Activated naive CD4-positive, alpha-beta T cell treated with anti-CD3 and anti-CD28 coated beads, Interleukin-2, amount 50 U/mL, for 16 hours (primary cell): Measurements from ENCODE around the gene SHISAL1.

ENCODE experiments used
- DNase-seq: peaks from one replicate; pipeline ENCODE4 v3.0.0-alpha.2; 2020

The SHISAL1 gene

DNA sequence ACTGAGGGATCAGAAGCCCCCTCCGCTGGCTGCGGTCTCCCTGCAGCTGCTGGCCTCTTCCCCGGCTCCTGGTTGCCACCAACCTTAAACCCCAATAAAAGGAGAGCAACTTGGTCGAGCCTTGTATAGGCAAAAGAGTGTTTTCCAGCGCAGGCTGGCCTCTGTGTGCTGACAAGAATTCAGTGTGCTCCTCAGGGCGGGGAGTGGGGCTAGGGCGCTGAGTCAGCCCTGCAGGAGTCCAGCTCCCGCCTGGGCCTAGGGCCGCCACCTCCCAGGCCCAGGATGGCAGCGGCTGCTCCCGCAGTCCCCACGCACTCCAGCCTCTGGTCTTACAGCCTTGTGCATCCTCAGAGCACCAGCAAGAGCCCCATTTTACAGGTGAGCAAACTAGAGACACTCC, at the start of gene SHISAL1:
Gene SHISAL1 (minus strand): TSS at position 186 of the 400 bp plus-strand sequence. CDS start 12,006 bp downstream, outside the sequence.
- DNase-seq: no peak

DNA sequence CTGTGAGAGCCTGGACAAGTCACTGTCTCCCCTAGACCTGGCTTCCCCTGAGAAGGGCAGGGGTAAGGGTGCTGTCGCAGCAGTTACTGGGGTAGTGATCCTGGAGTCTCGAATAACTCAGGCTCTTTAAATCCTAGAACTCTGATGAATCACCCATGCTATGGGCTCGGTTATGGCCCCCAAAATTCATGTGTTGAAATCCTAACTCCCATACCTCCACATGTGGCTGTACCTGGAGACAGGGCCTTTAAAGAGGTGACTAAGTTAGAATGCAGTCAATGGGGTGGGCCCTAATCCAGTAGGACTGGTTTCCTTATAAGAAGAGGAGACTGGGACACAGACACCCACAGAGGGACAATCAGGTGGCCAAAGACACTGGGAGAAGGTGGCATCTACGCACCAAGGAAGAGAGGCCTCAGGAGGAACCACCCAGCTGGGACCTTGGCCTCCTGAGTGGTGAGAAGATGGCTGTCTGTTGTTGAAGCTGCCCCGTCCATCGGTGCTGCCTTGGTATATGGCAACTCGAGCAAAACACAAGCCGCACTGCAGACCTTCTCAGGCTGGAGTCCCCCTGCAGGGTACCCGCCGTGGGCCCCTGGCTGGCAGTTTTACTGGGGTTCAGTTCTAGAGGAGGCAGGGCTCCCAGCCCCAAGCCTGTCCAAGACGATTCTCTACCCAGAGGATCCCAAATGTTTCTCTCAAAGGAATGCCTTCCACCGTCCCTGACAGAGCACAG, 48.8 kb upstream of the SHISAL1 start:
- DNase-seq: no peak

DNA sequence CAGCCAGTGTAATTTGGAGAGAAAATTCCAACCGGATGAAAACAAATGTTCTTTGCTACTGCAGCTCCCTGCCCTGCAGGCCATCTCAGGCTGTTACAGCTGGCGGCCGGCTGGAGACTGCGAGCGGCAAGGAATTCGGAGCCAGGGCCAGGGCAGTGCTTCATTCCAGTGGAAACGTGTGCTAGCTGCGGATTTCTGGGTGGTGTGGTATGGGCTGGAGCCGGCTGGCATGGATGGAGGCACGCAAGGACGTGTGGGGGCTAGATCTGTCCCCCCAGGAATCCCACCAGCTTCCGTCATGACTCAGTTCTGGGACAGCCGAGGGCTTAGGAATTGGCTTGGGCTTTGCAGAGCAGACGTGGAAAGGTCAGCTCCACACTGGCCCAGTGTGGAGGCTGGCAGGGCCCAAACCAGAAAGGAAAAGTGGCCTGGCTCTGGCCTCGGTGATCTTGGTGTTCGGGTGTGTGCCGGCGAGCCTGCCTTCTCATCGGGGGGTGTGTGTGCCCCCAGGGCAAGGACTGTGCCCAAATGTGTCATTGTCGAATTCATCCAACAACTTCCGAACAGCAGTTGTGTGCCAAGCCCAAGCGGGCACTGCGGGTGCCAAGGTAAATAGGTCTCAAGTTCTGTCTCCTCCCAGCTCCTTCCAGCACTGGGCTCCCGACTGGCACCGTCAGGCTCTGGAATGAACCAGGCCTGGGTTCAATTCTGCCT, 48.1 kb upstream of the SHISAL1 start:
- no peak for DNase-seq

DNA sequence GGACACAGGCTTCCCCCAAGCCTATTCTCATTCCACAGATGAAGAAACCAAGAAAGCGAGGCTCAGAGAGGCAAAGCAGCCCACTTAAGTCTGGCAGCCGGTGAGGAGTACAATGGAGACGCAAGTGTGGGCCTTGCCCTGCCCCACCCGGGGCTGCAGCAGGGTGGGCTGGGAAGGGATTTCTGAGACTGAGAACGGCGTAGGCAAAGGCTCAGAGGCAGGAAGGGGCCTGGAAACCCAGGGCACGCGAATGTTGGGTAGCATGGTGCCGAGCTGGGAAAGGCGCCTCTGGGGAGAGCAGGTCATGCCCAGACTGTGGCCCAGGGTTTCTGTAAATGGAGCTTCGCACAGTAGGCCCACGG, 47.5 kb upstream of the SHISAL1 start:
- DNase-seq: no peak

DNA sequence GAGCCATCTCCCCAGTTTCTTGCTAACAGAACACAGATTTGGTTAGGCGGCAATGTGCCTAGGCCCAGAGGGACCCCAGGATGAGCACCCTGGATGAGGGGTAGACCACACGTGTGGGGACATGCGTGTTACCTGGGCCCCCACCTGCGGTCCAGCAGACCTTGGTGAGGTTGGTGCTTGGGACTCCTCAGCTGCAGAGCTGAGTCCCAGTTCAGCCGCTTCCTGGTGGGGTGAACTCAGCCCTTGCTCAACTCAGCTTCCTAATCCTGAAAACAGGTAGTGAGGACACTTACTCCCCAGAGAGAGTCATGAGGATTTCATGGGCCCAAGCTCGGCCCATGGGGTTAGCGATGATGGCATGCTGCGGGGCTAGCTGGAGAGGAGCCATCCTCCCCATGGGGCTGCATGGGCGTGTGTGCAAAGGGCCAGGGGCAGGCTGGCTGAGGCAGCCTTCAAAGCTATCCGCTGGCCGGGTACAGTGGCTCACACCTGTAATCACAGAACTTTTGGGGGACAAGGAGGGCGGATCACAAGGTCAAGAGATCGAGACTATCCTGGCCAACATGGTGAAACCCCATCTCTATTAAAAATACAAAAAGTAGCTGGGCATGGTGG, 46.9 kb upstream of the SHISAL1 start:
- DNase-seq: no peak

DNA sequence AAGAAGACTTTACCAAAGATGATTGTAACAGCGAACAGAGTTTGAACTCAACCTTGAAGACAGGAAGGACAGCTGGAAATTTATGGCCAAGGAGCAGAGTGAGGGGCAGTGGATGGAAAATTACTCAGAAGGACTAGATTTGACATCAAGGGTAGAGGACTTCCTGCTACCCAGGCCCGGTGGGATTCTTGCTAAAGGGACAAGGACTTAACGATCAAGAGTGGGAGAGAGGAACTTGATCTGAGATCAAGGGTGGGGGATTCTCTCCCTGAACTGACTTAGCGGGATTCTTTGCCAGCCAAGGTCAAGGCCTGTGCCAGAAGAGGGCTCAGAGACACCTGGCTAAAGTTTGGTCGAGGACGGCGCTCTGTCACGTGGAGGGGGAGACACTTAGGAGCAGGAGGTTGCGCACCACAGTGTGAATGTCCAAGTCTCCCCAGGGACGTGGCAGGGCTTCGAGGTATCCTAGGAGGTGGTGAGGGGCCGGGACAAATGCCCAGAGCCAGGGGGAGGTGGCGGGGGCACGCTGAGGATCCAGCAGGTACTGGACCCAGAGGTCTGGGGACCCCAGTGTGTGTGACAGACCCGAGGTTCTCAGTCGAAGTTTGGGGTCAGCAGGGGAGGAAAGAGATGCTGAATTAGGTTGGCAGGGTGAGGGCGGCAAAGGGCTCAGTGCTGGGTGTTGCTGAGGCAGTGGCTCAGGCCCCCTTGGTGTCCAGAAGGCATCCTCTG, 46.1 kb upstream of the SHISAL1 start:
- no peak for DNase-seq

DNA sequence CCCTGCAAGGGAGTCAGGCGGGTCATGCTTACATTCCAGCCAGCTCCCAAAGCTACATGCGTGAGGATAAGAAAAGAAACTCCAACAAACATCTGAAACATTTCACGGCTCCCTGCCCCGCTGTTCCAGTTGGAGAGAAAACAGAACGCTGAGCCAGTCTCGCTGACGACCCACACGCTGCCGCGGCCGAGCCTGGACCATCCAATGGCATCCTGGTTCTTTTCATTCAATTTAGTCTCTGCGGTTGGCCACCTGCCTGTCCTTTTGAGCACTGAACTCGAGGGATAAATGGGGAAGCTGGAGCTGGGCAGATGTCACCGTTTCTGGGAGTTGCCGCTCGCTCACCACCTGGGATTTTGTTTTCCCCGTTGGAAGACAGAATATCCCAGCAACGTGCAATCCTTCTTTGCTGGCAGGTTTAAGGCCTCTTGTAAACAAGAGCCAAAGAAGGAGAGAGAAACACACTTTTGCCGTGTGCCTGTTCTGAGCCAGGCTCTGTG, 45.3 kb upstream of the SHISAL1 start:
- DNase-seq: no peak

DNA sequence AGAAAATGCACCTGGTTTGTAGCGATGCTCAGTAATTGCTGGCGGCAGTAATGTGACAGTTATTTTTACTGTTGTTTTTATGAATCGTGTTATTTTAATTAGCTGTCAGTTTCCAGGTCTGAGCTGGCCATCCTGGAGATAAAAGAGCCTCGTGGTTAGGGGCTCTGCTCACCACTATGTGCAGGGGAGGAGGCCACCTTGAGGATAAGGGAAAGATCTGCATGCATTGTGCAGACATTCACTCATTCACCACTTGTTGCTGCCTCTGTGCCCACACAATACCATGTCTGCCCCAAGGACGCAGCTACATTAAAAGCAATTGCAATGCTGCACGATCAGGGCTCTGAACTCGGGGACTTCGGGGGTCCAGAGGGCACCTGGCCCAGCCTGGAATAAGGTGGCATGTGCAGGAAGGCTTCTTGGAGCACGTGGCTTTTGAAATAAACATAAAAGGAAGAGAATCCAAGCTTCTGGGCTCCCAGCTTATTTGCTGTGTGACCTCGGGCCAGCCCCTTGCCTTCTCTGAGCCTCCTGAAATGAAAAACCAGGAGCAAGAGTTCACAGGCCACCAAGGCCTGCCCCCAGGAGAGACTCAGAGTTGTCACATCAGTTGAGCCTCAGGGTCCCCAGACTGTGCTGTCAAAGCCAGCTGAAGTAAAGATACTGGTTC, 44.7 kb upstream of the SHISAL1 start:
- no peak for DNase-seq

DNA sequence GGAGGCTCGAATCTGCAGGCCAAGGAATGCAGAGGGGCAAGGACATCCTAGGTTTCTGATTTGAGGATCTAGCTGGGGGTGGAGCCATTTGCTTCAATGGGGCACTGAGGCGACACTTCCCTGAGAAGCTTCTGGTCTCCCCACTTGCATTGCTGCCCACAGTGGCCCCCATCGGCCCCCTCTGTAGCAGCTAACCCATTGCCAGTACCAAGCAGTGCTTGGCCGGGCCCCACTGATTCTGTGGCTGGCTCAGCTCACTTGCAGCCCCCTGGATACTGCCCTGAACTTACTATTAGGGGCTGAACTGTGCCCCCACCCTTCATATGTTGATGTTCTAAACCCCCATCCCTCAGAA, 42.9 kb upstream of the SHISAL1 start:
- no peak for DNase-seq

DNA sequence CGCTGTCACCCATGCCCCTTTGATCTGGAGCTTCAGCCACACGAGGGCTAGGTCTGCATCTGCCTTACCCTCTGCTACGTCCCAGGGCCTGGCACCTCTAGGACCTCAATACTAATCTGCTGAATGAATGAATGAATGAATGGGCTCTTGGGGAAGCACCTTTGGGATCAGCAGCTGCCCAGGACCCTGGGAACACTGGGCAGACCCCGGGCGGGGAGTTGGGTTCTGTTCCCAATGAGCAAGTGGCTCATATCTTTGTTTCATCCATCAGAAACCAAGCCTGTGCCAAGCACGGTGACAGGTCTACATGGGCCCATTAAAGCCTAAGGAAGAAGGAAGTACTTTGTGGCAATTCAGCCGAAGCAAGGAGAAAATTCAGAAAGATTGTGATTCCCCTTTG, 41.5 kb upstream of the SHISAL1 start:
- no peak for DNase-seq

DNA sequence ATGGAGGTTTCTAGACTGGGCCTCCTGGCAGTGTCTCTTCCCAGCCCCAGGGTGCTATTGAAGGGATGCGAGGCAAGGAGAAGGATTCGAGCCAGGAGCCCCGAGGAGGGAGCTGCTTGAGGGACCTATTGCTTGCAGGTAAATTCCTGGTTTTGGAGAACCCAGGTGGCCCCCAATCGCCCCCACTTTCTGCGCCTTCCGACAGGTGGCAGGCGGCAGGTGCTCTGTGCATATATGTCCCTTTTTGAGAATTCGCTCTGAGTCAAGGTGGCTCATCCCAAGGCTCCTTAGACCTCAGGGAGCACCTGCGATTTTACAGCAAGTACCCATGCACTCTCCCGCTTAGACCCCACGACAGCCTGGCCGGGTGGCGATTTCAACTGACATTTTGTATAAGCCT, 40.3 kb upstream of the SHISAL1 start:
- DNase-seq: no peak

DNA sequence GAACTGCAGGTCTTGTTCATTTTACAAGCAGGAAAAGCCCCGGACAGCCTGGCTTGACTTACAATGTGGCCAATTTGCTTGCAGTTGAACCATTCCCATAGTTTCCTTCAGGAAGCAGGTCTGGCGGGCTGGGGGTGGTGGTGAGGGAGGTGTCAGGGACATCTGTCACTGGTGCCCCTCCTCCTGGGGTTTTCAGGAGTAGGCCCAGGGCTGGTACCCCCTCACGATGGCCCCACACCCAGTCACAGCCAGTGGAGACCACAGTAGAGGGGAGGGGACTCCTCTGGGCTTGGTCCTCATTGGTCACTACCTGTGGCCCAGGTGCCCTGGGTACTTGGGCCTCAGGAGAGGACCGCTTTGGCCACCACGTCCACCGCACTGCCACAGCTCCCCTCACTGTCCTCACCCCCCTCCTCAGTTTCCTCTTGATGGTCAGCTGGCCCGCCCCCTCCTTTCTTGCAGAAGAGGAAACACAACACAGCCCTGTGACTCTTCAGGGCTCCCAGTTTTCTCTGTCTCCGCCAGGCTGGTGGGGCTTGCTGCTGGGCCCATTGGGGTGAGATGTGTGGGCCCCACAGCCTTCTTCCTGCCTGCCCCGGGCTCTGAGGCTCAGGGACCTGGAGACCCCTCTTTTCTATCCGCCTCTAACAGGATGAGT, 39.8 kb upstream of the SHISAL1 start:
- no peak for DNase-seq

DNA sequence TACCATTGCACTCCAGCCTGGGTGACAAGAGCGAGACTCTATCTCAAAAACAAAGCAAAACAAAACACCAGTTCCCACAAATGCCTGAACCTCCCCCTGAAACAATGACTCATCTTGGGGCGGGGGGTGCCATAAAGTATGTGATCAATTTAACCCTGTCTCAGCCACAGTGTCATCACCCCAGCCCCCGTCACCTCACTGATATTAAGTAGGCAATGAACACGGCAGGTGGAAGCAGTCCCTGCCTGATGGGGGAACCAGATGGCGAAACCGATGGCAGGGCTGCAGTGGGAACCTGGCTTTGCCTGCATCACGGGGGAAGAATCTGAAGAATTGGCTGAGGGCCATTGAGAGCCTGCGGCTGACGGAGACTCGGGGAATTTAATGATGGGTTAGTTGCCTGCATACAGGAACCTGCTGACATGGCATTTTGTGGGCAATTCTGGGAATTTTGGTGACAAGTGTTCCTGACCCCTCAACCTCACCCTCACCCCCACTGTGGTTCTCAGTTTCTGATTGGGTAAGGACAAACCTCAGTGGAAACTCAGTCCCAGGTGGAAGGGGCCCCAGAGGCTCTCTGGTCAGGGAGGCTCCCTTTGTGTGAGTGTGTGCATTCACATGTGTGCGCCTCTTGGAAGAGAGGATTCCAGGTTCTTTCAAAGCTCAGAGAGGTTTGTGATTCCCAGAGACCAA, 39.1 kb upstream of the SHISAL1 start:
- peak; percentile 31 for DNase-seq

DNA sequence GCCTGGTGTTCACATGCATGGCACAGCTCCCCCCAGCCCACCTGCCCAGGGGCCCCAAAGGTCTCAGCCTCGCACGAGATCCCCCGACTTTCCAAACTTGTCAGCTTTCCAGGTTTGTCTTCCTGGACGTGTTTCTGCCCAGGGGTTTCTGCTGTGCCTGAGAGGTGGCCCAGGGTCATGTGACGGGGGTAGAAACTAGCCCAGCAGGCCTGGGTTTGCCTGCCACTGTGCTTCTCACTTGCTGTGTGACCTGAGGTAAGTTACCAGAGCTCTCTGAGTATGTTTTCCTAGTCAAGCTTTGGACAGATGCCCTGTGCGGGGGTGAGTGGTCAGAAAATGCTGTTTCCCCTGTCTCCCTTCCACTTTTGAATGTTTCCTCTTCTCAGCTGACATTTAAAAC, 38.3 kb upstream of the SHISAL1 start:
- DNase-seq: no peak

DNA sequence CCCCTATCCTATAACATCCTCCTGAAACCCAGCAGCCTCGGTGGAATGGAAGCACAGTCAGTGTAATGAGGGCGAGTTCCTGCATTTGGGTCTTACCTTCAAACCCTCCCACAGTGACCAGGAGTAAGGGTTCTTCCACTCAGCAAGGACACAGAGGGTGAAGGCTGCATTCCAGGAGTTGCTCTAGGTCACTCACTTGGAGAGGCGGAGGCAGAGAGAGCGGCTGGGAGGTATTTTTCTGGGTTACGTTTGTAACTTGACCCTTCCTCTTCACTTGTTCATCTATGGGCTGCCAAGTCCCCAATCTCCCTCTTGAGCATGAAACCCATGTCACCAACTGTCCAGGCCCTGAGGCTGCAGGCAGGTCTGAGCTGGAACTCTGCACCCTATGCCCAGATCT, 36.8 kb upstream of the SHISAL1 start:
- no peak for DNase-seq

DNA sequence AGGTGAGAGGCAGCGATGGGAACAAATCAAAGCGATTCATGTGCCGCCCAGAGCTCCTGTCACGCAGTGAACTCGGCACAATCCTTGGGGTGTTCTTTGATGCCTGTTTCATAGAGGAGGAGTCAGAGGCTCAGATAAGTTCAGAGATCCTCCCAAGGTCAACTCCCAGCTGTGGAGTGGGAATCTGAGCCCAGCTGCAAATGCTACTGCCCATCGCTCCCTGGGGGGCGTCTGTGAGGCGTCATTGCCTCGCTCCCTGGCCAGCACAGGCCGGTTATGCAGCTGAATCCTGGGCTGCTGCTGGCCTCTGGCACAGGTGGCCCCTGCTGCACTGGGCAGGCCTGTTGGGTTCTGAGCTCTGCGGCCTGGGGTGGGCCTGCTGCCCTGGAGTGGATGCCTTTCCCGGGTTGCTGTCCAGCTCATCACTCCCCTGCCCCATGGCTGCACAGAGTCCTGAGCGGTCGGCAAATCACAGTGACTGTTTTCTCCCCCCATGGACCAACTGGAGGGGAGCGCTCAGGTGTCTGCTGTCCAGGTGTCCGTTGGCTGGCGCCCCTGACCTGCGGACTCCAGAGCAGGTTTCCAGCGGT, 36.3 kb upstream of the SHISAL1 start:
- DNase-seq: no peak

DNA sequence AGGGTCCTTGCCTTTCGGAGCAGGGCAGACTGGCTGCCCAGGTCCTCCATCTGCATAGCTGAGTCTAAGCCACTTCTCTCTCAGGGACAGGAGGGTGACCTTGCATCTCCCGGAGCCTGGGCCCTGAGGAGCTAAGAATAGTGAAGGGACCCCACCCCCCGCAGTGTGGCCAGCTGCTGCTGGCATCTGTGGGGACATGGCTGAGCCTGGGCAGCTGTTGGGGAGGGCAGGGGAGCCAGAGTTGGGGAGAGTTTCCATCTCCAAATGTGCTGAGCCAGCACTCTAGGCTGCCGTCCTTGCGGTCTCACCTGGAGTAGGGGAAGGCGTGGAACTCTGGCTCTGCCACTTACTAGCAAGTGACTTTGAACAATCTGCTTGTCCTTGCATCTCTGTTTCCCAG, 34.8 kb upstream of the SHISAL1 start:
- no peak for DNase-seq

DNA sequence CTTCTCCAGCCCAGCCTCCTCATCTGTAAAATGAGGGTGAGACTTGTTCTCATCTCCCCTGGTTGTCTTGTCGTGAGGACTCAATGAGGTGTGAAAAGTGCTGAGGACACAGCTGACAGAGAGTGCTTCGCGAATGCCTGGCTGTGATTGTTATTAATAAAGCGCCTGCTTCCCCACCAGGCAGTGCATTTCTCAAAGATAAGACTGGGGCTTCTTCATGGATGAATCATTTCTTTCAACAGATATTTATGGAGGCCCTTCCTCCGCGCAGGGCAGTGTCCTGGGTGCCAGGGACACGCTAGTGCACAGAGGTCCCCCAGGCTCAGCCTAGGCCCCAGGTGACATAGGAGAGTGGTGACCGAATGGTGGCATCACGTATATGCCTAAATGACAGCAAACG, 34.3 kb upstream of the SHISAL1 start:
- no peak for DNase-seq

DNA sequence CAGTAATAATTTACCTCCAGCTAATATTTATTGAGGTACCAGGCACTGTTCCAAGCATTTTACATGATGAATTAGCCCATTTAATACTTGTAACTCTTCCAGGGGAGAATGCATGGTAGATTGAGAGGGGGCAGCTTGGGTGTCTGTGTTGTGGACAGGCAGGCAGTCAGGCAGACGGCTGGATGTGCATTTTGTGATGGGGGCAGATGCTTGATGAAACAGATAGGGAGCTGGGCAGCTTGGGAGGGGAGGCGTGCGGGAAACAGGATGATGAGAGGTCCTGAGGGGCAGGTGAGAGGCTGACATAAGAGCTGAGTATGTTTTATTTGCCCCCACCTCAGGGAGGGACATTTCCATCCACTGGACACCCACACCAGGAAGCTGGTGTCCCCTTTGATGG, 33.1 kb upstream of the SHISAL1 start:
- no peak for DNase-seq

DNA sequence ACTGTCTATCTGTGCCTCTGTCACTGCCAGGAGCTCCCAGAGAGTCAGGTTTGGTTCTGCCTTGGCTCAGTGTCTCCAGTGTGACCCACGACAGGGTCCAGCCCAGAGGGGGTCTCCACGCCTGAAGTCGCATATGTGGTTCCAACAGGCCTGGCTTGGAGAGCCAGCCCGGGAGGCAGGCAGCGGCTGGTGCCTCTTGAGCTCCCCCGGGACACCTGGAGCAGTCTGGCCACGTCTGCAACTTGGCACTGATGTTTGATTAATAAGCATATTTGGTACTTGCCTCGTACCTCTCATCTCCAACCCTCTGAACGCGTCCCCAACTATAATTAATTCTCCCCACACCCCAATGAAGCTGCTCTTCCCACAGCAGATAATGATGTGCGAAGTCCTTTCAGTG, 31.7 kb upstream of the SHISAL1 start:
- no peak for DNase-seq

DNA sequence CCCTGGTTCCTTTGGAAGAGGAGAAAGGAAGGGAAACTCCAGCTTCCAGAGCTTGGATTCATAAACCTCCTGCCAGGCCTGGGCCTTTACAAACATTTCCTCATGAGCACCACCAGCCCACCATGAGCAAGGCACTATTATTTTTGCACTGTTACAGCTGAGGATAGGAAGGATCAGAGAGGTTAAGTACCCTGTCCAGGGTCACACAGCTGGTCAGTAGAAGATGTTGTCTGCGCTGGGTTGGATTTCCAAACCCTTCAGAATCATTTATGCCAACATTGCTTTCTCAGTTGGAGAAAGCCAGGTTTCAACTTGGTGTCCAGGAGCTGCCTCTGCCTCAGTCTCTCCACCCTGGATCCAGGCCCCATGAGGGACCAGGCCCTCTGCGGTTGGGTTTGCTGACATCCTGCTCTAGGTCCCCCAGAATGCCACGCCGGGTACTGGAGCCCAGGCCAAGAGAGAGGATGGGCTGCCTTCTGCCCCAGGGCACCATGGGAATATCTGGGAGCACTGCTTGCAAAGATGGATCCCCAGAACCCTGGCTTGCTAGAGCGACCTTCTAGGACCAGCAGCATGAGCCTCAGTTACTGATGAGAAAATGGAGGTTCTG, 29.7 kb upstream of the SHISAL1 start:
- no peak for DNase-seq
